GM18498 (cell line): ENCODE results near the gene SPHK1.
A peak's percentile ranks its signal among the peaks of the same experiment; 100 is the strongest.
"Not testable (repeated sequence)": the region's sequence is repeated elsewhere in the genome, so short reads cannot be mapped to it uniquely, and the experiment has no call there.

Experiments used
- ATAC-seq: cut with Tn5 transposase; IDR thresholded peaks from one replicate; pipeline ENCODE4 v1.9.1; 2021; ENCODE audit warnings: mild to moderate bottlenecking, moderate library complexity; ENCODE audit not compliant: unreplicated experiment

The SPHK1 gene, protein sequence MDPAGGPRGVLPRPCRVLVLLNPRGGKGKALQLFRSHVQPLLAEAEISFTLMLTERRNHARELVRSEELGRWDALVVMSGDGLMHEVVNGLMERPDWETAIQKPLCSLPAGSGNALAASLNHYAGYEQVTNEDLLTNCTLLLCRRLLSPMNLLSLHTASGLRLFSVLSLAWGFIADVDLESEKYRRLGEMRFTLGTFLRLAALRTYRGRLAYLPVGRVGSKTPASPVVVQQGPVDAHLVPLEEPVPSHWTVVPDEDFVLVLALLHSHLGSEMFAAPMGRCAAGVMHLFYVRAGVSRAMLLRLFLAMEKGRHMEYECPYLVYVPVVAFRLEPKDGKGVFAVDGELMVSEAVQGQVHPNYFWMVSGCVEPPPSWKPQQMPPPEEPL

GRCh38 chr17:76384222-76384986 lies at the start of gene SPHK1:
Gene SPHK1, plus strand, starts transcription at chr17:76384609. Its CDS starts 1,036 bp downstream, at chr17:76385645.
- ATAC-seq = peak; percentile 60

DNA sequence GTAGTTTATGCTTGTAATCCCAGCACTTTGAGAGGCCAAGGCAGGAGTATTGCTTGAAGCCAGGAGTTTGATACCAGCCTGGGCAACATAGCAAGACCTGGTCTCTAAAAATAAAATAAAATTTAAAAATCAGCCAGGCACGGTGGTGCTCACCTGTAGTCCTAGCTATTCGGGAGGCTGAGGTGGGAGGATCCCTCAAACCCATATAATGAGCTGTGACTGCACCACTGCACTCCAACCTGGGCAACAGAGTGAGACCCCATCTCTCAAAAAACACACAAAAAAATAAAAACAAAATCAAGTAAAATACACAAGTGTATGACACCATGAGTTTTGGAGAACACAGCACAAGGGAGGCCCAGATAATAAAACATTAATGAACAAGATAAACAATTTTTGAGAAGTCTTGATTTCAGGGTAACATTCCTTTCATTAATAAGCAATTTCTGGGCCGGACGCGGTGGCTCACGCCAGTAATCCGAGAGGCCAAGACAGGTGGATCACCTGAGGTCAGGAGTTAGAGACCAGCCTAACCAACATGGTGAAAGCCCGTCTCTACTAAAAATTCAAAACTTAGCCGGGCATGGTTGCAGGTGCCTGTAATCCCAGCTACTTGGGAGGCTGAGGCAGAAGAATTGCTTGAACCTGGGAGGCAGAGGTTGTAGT lies 48.6 kb upstream of the SPHK1 start:
- ATAC-seq = no peak

GRCh38 chr17:76336756-76337412 lies 47.5 kb upstream of the SPHK1 start:
- no peak for ATAC-seq

DNA sequence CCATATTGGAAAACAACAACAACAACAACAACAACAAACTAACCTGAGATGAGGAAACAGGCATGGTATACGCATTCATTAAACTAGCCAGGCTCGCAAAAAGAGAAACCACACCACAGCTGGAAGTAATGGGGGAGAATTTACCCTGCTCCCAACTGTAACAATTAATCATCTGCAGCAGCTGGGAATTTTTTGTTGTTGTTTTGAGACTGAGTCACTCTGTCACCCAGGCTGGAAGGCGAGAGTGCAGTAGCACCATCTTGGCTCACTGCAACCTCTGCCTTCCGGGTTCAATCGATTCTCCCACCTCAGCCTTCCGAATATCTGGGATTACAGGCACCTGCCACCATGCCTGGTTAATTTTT lies 47.0 kb upstream of the SPHK1 start:
- ATAC-seq = no peak

DNA sequence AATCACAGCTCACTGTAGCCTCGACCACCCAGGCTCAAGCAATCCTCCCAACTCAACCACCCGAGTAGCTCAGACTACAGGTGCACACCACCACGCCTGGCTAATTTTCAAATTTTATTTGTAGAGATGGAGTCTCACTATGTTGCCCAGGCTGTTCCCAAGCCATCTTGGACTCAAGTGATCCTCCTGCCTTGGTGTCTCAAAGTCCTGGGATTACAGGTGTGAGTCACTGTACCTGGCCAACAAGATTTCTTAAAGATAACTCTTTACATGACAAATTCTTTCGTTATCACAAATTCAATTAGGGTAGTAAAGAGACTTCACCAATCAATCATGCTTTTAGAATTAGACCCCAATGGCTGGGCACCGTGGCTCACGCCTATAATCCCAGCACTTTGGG lies 43.1 kb upstream of the SPHK1 start:
- no peak for ATAC-seq

DNA sequence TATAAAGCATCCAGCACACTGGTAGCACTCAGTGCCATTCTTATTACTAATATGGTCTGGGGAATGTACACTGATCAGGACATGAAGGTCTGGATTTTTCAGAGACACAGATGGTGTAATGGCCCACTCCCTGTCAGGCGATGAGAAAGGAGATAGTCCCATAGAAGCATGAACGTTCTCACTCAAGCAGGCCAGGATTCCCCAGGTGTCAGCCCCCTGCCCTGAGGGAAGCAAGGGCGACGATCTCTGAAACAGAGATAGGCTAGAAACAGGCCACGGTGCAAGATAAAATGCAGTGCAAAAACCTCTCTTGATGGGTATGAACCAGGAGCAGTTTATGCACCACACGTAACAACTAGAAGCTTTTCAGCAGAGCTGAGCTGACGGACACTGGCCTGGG lies 41.3 kb upstream of the SPHK1 start:
- ATAC-seq = no peak

DNA sequence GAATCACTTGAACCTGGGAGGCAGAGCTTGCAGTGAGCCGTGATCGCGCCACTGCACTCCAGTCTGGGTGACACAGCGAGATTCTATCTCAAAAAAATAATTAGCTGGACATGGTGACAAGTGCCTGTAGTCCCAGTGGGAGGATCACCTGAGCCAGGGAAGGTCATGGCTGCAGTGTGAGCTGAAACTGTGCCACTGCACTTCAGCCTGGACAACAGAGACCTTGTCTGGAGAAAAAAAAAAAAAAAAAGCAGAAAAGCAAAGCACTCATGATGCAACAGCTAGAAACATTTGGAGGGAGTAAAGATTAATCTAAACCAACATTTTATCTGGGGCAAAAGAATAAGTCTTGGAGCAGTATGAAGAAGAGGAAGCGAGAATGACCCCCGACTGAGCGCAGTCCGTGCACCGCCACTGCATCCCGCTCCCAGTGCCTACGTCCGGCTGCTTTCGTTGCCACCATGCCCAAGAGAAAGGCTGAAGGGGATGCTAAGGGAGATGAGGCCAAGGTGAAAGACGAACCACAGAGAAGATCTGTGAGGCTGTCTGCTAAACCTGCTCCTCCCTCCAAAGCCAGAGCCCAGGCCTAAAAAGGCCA lies 38.9 kb upstream of the SPHK1 start:
- ATAC-seq = no peak

DNA sequence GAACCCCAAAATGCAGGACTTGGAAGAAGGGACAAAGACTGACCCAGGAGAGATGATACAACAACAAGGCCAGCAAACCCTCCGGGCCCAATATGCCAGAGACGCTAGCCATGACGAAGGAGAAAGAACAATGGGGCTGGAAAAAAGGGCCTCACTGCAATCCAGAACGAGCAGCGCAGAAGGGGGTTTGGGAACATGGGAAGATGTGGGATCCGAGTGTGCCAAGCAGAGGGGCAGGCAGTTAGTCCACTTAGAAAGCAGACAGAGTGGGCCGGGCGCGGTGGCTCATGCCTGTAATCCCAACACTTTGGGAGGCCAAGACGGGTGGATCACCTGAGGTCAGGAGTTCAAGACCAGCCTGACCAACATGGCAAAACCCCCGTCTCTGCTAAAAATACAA lies 37.5 kb upstream of the SPHK1 start:
- not testable (repeated sequence) for ATAC-seq

GRCh38 chr17:76350463-76350862 lies 33.9 kb upstream of the SPHK1 start:
- ATAC-seq = no peak

DNA sequence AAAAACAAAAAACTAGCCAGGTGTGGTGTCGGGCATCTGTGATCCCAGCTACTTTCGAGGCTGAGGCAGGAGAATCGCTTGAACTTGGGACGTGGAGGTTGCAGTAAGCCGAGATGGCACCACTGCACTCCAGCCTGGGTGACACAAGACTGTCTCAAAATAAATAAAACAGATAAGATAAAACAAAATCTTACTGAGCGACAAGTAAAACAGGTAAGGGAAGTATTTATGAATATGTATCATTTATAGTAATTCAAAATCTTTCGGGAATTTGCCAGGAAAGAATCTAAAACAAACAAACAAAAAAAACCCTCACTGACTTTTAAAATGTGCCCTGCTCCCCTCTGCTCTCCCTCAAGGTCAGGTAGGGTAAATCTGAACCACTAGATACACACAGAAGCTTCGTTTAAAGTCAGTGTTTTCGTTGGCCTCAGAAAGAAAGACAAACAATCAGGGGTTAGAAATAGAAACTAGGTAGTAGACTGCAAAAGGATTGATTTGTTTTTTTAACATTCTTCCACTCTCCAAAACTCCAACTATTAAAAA lies 32.8 kb upstream of the SPHK1 start:
- ATAC-seq = no peak

- peak; percentile 5 for ATAC-seq
Measured at GRCh38 chr17:76353004-76353598, 31.3 kb upstream of the SPHK1 start.

DNA sequence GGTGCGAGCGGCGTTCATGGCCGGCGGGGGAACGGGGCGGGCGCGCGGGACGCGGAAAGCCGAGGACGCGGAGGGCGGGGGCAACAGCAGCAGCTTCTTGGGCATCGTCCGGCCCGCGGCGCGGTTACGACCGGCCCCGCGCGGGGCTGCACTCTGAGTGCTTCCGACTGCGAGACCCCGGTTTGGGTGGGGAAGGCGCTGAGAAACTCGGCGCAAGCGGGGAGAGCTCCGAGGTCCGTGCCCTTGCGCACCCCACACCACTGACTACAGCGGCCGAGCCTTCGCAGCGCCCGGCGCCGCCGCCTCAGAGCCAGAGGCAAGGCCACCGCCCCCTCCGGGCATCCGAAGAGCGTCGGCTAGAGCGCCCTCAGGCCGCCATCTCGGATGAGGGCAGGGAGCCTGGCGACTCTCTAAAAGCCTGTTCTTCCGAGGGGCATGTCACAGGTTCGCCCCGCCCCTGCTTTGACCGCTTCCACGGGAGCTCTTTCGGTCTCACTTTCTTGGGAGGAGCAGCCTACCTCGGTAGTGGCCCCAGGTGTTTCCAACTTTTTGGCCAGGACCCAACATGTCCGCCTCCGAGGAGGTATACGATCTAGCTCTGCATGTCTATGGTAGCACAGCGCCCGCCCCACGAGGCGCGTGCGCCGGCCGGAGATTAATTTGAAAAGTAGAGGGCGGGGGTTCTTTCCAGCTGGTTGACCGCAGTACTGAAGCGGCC lies 30.7 kb upstream of the SPHK1 start, which contains the start of gene PRPSAP1:
Gene PRPSAP1 (minus strand): TSS at position 318 of the 718 bp plus-strand sequence. CDS start 213 bp downstream, at position 105.
- peak; percentile 89 for ATAC-seq

DNA sequence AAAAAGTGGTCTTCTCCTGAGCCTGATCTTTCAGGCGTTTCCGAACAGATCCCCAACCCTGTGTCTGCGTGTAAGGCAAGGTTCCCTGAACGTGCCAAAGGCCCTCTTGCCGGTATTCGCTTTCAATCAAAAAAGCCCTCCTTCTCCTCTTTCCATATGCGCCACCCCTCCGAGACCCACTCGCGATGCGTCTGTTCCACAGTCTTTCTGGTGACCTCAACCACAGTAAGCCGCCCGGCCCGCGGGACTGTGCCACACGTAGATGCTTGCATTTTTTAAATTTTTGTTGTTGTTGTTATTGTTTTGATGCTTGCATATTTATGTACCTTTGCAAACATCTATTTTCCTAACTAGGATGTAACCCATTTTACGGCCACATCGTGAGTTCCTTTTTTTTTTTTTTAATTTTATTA lies 30.1 kb upstream of the SPHK1 start:
- ATAC-seq = no peak

GRCh38 chr17:76354747-76355310 lies 29.6 kb upstream of the SPHK1 start:
- no peak for ATAC-seq

DNA sequence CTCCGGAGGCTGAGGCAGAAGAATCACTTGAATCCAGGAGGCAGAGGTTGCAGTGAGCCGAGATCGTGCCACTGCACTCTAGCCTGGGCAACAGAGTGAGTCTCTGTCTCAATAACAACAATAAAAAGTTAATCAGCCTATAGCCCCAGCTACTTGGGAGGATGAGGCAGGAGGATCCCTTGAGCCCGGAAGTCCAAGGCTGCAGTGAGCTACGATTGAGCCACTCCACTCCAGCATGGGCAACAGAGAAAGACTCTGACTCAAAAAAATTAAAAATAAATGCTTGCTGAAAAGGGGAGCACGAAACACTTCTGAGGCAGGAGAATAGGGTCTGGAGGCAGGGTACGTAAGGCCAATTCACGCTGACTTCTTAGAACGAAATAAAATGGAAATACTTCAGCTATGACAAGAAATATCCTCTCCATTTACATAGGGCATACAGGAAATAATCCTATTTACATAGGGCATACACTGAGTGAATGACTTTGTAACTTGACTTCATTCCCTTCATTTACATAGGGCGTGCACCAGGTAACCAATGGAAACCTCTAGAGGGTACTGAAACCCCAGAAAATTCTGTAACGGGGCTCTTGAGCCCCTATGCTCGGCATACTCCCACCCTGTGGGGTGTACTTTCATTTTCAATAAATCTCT lies 27.5 kb upstream of the SPHK1 start:
- no peak for ATAC-seq

GRCh38 chr17:76357597-76358158 lies 26.7 kb upstream of the SPHK1 start:
- ATAC-seq = no peak

DNA sequence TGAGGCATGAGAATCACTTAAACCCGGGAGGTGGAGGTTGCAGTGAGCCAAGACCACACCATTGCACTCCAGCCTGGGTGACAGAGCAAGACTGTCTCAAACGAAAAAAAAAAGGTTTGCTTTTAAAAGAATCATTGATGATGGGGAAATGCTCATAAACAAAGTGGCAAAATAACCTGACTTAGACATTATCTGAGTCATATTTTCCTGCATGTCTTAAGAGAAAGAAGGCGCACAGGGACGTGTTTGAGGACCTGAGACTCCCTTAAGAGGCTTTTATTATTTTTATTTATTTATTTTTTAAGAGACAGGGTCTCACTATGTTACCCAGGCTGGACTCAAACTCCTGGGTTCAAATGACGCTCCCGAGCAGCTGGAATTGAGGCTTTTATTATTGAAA lies 25.0 kb upstream of the SPHK1 start:
- no peak for ATAC-seq

DNA sequence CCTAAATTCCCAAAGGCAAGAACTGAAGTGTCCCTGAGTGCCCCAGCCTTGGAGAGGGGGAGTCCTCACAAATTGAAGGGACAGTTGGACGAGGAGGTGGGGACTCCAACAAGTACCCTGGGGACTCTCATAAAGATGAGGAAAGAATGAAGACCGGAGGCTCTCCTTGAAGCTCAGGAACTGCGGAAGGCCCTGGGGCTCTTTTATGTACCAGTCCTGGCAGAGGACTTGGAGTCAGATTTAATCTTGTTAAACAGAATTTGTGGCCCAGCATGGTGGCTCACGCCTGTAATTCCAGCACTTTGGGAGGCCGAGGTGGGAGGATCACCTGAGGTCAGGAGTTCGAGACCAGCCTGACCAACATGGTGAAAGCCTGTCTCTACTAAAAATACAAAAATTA lies 24.6 kb upstream of the SPHK1 start:
- not testable (repeated sequence) for ATAC-seq
